Measurements from ENCODE around the gene PLEKHA6.

The PLEKHA6 gene

DNA sequence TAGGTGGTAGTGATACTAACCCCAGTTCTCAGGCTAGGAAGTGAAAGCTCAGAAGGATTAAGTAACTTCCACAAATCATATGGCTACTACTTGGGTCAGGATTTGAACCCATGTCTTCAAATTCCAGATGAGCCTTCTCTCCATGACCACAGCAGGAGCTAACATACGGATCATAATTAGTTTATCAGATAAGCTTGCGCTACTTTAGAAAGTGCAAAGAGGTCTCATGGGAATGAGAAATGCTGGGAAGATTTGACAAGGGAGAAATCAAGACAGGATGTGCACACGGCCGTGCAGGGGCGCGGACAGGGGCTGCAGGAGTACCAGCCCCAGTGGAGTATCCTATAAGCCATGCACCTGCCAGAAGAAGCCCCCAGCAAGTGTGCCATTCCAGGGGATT lies 5.2 kb downstream of the PLEKHA6 start:
- no peak for DNase-seq (ENCODE audit: low read depth)

- no peak for DNase-seq (ENCODE audit: low read depth)
Observed at GRCh38 chr1:204353213-204353910, 6.4 kb downstream of the PLEKHA6 start.

DNA sequence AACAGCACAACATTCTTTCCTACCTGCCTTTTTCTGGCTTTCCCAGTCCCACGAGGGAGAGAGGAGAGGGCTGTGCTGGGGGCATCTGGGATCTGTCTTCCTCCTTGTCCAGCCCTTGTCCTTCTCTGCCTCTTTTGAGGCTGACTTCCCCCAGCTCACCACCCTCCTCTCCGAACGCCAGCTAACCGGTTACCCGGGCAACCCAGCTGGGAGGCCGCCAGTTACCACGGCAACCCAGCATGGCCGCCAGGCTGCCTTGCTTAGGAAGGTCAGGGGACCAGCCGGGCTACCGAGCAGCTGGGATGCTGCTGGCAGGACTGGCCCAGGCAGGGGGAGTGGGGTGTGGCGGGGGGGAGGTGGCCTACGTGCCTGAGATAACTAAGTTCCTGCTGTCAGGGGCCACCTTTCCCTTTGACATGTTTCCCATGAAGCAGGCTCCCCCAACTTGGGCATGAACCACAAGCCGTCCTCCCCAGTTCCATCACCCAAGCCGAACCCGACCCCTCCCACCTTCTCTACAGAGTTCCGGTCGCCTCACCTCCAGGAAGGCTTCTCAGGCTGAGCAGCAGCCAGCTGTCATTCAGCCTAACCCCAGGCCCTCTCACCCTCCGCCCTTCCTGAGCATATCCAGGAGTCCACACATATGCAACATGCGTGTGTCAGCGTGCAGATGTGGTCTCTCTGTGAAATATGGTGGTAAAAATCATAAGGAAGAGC lies 8.7 kb downstream of the PLEKHA6 start:
- peak; percentile 69 for DNase-seq (ENCODE audit: low read depth)

DNA sequence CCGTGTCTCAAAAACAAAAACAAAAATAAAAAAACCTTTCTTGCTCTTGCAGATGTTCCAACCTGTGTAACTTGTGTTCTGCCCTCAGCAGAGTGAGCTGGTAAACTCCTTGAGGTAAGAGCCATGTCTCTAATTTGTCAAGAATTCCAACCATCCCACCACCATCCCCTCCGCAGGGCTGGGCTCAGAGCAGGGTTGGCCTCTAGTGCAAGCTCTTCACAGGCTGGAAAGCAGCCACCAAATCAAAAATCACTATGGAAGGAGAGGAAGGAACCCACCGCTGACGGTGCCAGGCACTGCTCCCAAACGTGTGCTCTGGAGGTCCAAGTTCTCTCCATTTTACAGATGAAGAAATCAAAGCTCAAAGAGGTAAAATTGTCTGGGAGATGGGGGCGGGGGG lies 9.4 kb downstream of the PLEKHA6 start:
- DNase-seq (ENCODE audit: low read depth): no peak

DNA sequence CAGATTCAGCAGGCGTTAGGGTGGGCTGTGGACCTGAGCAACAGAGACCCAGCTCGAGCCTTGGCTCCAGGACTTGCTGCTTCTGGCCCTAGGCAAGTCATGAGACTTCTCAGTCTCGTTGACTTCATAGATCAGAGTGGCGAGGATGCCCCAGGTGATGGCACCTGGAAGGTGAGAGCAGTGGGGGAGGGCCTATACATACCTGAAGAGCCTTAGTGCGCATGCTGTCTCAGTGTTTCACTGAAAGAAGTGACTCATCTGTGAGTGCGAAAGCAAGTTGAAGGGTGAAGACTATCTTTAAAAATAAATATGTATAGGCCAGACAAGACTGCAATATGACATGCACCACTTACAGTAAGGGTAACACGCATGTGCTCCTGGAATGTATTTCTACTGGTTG lies 10.1 kb downstream of the PLEKHA6 start:
- DNase-seq (ENCODE audit: low read depth): no peak

DNA sequence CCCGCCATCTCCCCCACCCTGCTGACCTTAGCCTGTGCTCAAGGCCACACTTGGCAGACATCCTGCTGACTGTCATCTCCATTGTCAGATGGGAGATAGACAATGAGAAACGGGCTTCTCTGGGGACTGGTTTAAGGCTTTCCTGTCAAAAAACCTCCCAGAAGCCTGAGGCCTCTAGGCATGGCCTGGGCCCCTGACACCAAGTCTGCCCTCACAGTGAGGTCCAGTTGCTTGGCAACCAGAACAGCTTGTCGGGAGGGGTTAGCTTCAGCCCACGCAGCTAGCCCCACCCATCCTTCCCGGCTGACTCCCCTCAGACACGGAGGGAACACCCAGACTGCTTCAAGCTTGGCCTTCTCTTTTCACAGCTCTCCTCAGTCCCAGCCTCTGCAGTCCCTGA lies 11.0 kb downstream of the PLEKHA6 start:
- peak; percentile 69 for DNase-seq (ENCODE audit: low read depth)

- no peak for DNase-seq (ENCODE audit: low read depth)
Observed at GRCh38 chr1:204348242-204348641, 11.5 kb downstream of the PLEKHA6 start.

DNA sequence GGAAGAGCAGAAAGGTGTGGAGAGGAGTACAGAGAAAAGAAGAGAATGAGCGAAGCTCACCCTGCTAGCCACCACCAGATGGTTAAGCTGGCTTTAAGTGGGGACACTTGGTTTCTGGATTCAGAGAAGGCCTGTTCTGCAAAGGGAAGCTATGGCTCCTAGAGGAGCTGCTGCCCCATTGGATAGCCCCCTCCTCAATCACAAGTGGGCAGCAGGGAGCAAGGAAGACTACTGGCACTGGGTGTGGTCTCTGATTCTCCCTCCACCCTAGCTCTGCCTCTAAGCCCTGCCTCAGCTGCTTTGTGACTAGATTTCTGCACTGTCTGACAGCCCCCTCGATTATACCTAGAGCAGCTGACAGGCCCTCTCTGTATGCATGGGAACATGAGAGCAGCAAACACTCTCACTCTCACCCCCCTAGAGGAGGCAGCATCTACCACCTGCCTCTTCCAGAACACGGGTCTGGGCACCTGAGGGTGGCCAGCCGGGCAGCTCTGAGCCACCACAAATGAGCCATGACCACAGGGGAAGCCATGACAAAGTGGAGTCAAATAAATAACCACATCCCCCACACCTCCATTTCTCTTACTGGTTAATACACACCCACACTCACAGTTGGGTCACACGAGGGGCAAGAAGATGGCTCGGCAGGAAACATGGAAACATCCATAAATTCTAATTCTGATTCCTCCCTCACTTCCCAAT lies 13.6 kb downstream of the PLEKHA6 start:
- DNase-seq (ENCODE audit: low read depth): no peak

- DNase-seq (ENCODE audit: low read depth): no peak
Observed at GRCh38 chr1:204345438-204345841, 14.3 kb downstream of the PLEKHA6 start.

DNA sequence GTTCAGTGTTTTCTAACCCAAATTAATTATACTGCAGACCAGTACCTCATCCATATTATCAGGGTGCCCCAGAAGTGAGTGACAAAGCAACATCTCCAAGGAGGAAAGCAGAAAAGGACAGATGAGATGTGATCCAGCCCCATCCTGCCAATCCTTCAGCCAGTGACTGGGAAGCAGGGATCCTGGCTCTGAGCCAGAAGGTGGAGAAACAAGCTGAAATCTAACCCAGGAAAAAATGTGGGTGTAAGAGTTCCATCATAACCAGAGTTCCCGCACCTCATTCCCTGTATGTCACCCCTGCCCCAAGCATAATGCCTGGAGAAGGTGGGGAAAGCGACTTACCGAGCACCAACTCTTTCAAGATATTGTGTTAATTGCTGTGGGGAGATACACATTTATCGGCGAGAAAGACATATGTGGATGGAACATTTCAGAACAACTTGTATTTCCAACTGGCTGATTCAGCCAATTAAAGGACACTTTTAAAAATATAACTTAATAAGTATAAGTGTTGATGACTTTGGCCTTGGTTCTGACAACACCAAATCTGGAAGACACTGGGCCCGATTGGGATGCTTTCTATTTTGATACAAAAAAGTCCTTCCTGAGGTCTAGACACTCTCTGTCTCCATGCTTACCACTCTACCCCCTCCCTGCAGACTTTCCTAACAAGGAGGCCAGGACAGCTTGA lies 14.9 kb downstream of the PLEKHA6 start:
- peak; percentile 23 for DNase-seq (ENCODE audit: low read depth)

DNA sequence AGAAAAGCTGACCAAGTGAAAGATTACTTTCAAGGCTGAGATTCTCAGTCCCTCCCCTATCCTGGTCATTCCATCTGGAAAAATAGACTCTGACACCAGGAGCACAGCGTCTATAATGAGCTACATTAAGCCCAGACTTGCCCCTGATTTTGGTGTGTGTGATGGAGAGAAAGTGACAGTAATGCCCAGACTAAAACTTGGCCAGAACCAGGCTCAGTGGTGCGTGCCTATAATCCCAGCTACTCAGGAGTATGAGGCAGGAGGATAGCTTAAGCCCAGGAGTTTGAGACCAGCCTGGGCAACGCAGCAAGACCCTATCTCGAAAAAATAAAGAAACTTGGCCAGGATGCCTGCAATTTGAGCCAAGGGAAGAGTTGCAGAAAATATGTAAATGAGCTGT lies 15.9 kb downstream of the PLEKHA6 start:
- no peak for DNase-seq (ENCODE audit: low read depth)

DNA sequence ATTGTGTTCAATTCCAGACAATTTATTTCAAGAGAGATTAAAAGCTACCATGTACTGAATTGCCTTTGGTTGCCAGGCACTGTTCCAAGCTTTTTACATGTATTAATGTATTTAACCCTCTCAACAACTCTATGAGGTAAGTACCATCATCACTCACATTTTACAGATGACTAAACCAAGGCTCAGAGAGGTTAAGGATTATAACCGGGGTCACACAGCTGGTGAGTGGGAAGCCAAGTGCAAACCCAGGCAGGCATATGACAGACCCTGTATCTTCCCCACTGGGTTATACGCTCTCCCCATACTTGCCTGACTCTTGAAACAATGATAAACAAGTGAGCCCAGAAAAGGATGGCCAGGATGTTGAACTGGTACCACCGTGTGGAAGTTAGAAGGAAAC lies 16.5 kb downstream of the PLEKHA6 start:
- no peak for DNase-seq (ENCODE audit: low read depth)

DNA sequence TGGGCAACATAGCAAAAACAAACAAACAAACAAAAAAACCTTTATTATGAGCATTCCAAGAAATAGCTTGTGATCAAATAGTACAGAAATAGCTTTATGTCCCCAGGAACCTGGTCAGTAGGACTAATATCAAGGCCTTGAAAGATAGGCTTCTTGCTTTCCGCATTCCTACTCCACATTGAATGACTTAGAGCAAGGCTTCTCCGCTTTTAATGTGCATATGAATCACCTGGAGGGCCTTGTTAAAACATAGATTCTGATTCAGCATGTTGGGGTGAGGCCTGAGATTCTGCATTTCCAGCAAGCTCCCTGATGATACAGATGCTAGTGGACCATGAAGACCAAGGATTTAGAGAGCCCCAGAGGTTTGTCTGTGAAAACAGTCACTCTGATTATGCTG lies 17.4 kb downstream of the PLEKHA6 start:
- DNase-seq (ENCODE audit: low read depth): no peak

DNA sequence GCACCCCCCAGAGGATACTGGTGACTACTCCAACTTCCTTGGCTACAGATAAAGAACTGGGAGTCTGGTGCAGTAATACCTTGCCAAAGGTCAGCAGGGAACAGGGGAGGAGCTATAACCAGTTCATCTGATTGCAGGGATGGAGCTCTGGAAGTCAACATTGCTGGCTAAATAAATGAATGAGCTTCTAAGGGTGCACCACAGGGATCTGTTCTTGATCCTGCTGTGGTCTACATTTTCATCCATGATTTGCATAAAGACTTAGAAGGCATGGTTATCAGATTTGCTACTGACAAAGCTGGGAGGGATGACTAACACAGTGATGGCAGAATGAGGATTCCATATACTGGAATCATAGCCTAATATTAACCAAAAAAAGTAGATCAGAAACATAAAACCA lies 18.3 kb downstream of the PLEKHA6 start:
- peak; percentile 79 for DNase-seq (ENCODE audit: low read depth)

DNA sequence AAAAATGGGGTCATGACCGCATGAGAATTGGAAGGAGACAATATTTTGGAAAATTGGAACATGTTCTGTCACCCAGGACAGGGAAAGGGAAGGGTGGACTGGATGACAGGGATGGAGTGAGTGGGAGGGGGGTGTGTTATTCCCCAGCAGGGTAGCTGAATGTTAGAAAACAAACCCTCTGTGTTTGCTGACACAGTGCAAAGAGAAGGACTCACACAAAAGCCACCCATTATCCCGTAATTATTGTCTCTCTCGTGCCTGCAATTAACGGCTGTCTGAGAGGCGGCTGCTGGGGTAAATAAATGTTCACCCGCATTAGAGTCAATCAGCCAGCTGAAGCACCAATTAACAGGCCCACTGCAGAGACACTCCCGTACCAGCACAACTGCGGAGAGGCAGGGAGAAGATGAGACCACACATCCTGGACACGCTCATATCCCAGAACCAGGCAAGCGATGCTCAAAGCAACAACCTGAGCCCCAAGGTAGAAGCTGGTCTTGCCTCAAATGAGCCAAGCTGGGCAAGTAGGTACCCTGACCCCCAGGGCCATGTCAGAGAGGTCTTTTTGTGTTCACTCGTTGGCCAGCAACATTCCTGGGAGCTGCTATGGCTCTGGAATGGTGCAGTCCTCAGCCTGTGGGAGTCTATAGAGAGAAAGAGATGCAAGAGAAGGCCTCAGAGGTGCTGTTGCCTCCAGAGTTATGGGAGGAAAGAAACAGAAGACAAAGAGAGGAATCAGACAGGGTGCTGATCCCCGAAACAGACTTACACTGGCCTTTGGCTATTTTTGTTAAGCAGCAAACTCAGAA lies 19.4 kb downstream of the PLEKHA6 start:
- no peak for DNase-seq (ENCODE audit: low read depth)

DNA sequence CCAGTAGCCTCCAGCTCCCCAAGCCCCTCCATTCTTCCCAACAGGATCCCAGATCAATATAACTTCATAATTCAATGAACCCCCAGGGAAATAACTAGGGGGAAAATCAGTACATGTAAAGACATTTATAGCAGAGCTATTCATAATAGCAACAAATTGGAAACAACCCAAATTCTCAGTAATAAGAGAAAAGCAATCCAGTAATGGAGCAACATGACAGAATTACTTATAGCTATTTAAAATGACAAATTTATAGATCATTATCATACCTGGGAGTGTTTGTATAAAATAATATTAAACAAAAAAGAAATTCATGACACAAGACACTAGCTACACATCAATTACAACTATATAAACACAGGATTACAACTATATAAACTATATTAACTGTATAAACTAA lies 20.2 kb downstream of the PLEKHA6 start:
- DNase-seq (ENCODE audit: low read depth): no peak

- DNase-seq (ENCODE audit: low read depth): no peak
Observed at GRCh38 chr1:204338997-204339396, 20.7 kb downstream of the PLEKHA6 start.

DNA sequence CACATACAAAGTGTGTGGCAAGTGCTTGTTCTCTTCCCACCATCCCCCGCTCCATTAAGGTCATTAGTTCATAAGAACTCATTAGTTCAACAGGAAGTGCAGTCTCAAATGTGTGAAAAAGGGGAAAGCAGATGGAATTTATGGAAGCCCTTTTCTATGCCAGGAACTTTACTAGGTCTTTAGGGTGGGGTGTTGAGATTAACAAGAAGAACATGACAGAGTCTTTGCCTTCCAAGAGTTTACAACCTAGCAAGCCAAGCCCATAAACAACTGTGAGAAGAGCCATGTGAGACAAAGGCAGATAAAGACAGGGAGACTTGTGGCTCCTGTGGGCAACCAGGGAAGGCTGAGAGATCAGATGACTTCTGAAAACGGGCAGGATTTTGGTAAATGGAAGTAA lies 21.4 kb downstream of the PLEKHA6 start:
- DNase-seq (ENCODE audit: low read depth): peak; percentile 17

GRCh38 chr1:204337583-204337982 lies 22.1 kb downstream of the PLEKHA6 start:
- no peak for DNase-seq (ENCODE audit: low read depth)

GRCh38 chr1:204337036-204337429 lies 22.7 kb downstream of the PLEKHA6 start:
- DNase-seq (ENCODE audit: low read depth): no peak

DNA sequence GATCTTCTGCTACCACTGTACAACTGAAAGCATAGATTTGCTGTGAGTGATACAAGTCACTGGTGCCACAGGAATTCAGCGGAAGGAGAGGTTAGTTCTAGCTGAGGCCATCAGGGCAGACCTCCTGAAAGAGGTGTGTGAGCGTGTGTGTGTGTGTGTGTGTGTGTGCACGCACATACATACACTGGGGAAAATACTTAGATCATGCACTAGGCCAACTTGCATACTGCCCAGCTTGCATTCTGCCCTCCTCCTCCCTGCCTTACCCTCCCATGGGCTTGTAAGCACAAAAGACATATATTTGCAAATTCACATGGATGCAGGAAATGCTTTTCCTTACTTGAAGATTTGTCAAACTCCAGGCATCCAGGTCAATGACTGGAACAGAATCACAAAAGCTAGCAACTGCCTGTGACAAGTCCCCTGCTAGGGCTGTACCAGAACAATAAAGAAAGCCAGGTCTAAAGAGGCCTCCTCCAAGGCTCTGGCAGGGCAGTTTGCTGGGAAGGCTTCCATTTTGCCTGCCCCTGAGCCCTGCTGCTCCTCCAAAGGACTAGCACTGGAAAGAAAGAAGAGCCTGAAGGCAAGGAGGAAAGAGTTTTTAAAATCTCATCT lies 23.2 kb downstream of the PLEKHA6 start:
- no peak for DNase-seq (ENCODE audit: low read depth)

Data from EH (cell line).